ENCODE measurements around the gene BFSP2. TPM values are rescaled to one million over a fixed set of nuclear protein-coding genes. Genes with fewer than 3 reads are reported as not detected.

The BFSP2 gene
- total and polyA plus RNA-seq, 2 donors (not counting 3 experiments of a cell fraction or from before 2014, with no cell fraction given) = not detected

DNA sequence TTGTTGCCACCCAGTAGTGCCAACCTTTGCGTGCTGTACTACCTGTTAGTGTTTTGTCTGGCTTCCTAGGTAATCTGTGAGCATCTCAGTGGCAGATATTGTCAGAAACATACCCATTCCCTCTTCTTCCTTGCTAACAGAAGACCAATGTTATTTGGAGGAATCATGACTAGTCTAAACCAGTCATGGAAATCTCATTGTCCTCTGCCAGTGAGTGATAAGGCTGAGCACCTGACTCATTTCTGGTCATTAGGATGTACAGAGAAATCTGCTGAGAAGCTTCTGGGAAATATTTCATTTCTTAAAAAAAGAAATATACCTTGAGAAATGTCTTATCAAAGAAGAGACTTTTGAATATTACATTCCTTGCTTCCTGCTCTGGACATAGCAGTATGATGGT, 103.6 kb downstream of the BFSP2 start:
- BruUV-seq (replicated peaks) = no TSS peak
- Histone ChIP-seq H3K9me3 (replicated peaks; ENCODE audit: control insufficient read depth, insufficient read depth, low read length) (no peaks in the 10 kb centered on the region), H4K20me1 (replicated peaks; ENCODE audit: control insufficient read depth, extremely low read depth, insufficient read depth, low read length) (no peaks in the 10 kb centered on the region), H2AFZ (ENCODE audit: low read depth, low read length) (no peak overlapping the region), H3K27me3 (ENCODE audit: control insufficient read depth in 2 of 2, insufficient read depth in 2 of 2, low read length in 2 of 2) (no peaks in the 10 kb centered on the region), H3K4me2 (ENCODE audit: insufficient read depth, low read length) (no peak overlapping the region), H3K9ac (replicated peaks; ENCODE audit: extremely low read depth, insufficient read depth, low read length) (no peak overlapping the region), H3K27ac (ENCODE audit: insufficient read depth, low read depth, low read length) (no peak overlapping the region), H3K79me2 (ENCODE audit: control insufficient read depth, insufficient read depth, low read length) (no peaks in the 10 kb centered on the region), H3K36me3 (ENCODE audit: control insufficient read depth in 2 of 2, extremely low read depth in 1 of 2, insufficient read depth in 2 of 2, low read length in 2 of 2) (no peaks in the 10 kb centered on the region), H3K4me1 (ENCODE audit: control insufficient read depth, extremely low read depth, insufficient read depth, low read length) (peaks cover 43% of the 10 kb centered on the region), H3K9me1 (replicated peaks; ENCODE audit: control insufficient read depth, extremely low read depth, insufficient read depth, low read length) (no peaks in the 10 kb centered on the region), H3K4me3 (replicated peaks in 1 of 3; ENCODE audit: insufficient read depth in 1 of 3, low read depth in 1 of 3, low read length in 3 of 3) (no peak overlapping the region)
- DNase-seq (ENCODE audit: low read depth, low spot score) = peak; percentile 42
- ChIA-PET POLR2A (no interaction called here), CTCF (interaction anchor here (1.1 to 2.0 kb wide), 3 partner anchors 9 to 75 kb away, joined by 3 to 8 read pairs (median 5); partner anchors contain the start of gene CDV3)
- intact Hi-C loops (cut with micrococcal nuclease) = no loop called here
- FAIRE-seq = peak; percentile 62
- dilution Hi-C loops (cut with MboI; ENCODE audit: extremely low pct_ligation_motif_present, low sequenced_read_pairs) = no loop called here
- TF ChIP-seq GATA2 (IDR thresholded peaks at IDR 0.05; ENCODE audit: insufficient read depth, insufficient read length, low read depth, low read length) = peak; percentile 73
- TF ChIP-seq JUN (IDR thresholded peaks at IDR 0.05; ENCODE audit: borderline replicate concordance, insufficient read depth, insufficient read length, low read depth) = peak; percentile 51
- peak; percentile 43 for TF ChIP-seq FOS (IDR thresholded peaks at IDR 0.05; ENCODE audit: borderline replicate concordance, insufficient read depth, low read length)
- no peak for TF ChIP-seq POLR2A (IDR thresholded peaks at IDR 0.05; ENCODE audit: low read depth, low read length)
- TF ChIP-seq MYC (IDR thresholded peaks at IDR 0.05; ENCODE audit: low read depth, low read length) = no peak
- TF ChIP-seq EZH2 (IDR thresholded peaks at IDR 0.05; ENCODE audit: borderline replicate concordance, low read depth, low read length, severe bottlenecking) = no peak

DNA sequence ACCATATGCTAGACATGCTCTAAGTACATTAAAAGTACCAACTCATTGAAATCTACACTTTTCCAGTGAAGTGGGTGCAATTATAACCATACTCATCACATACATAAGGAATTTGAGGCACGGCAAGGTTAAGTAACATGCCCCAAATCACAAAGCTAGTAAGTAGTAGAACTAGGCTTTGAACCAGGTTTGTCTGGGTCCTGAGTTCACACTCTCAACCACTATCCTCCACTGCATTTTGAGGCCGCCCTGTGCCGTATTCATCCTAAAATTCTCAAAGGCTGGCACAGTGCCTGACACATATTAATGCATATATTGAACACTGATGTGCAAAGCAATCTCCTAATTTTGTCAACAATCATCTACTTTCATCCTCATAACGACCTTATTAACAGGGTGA, 104.9 kb downstream of the BFSP2 start:
- no peak for TF ChIP-seq FOS (IDR thresholded peaks at IDR 0.05; ENCODE audit: borderline replicate concordance, insufficient read depth, low read length)
- H3K4me1 ChIP-seq (ENCODE audit: control insufficient read depth, extremely low read depth, insufficient read depth, low read length) = peaks cover 34% of the 10 kb centered on the region
- no peaks in the 10 kb centered on the region for H3K36me3 ChIP-seq (ENCODE audit: control insufficient read depth in 2 of 2, extremely low read depth in 1 of 2, insufficient read depth in 2 of 2, low read length in 2 of 2)
- ChIA-PET CTCF (interaction anchor here (2.0 kb wide), 2 partner anchors 10 to 74 kb away, joined by 5 to 8 read pairs; no protein-coding TSS in a partner anchor), POLR2A (no interaction called here)
- no peak overlapping the region for H2AFZ ChIP-seq (ENCODE audit: low read depth, low read length)
- intact Hi-C loops (cut with micrococcal nuclease) = no loop called here
- no peak overlapping the region for H3K4me2 ChIP-seq (ENCODE audit: insufficient read depth, low read length)
- H3K4me3 ChIP-seq (replicated peaks in 1 of 3; ENCODE audit: insufficient read depth in 1 of 3, low read depth in 1 of 3, low read length in 3 of 3) = no peak overlapping the region
- dilution Hi-C loops (cut with MboI; ENCODE audit: extremely low pct_ligation_motif_present, low sequenced_read_pairs) = no loop called here
- H3K9ac ChIP-seq (replicated peaks; ENCODE audit: extremely low read depth, insufficient read depth, low read length) = no peak overlapping the region
- no peaks in the 10 kb centered on the region for H3K9me3 ChIP-seq (replicated peaks; ENCODE audit: control insufficient read depth, insufficient read depth, low read length)
- no peaks in the 10 kb centered on the region for H3K27me3 ChIP-seq (ENCODE audit: control insufficient read depth in 2 of 2, insufficient read depth in 2 of 2, low read length in 2 of 2)
- H3K9me1 ChIP-seq (replicated peaks; ENCODE audit: control insufficient read depth, extremely low read depth, insufficient read depth, low read length) = no peaks in the 10 kb centered on the region
- no peaks in the 10 kb centered on the region for H3K79me2 ChIP-seq (ENCODE audit: control insufficient read depth, insufficient read depth, low read length)
- no TSS peak for BruUV-seq (replicated peaks)
- no peaks in the 10 kb centered on the region for H4K20me1 ChIP-seq (replicated peaks; ENCODE audit: control insufficient read depth, extremely low read depth, insufficient read depth, low read length)
- no peak overlapping the region for H3K27ac ChIP-seq (ENCODE audit: insufficient read depth, low read depth, low read length)
- DNase-seq (ENCODE audit: low read depth, low spot score) (no peak), FAIRE-seq (peak; percentile 33)
